Amniotic stem cell (primary cell): ENCODE data around the gene DTNB.
"Not testable (repeated sequence)": the region's sequence is repeated elsewhere in the genome, so short reads cannot be mapped to it uniquely, and the experiment has no call there.

Experiments
- DNase-seq: peaks from one replicate; lab custom pipeline; 2025; lab: John Stamatoyannopoulos, UW

The DTNB gene

GRCh38 chr2:25541378-25541777 lies 132.0 kb downstream of the DTNB start:
- DNase-seq = no peak

- no peak for DNase-seq
Observed at GRCh38 chr2:25539136-25539535, 134.2 kb downstream of the DTNB start.

GRCh38 chr2:25537526-25537925 lies 135.9 kb downstream of the DTNB start:
- no peak for DNase-seq

GRCh38 chr2:25535411-25536289 lies 137.7 kb downstream of the DTNB start:
- DNase-seq = not testable (repeated sequence)

DNA sequence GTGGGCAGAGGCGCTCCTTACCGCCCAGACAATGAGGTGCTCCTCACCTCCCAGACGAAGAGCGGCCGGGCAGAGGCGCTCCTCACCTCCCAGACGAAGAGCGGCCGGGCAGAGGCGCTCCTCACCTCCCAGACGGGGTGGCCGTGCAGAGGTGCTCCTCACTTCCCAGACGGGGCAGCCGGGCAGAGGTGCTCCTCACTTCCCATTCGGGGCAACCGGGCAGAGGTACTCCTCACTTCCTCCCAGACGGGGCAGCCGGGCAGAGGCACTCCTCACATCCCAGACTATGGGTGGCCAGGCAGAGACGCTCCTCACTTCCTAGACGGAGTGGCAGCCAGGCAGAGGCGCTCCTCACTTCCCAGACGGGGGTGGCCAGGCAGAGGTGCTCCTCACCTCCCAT lies 138.4 kb downstream of the DTNB start:
- not testable (repeated sequence) for DNase-seq

DNA sequence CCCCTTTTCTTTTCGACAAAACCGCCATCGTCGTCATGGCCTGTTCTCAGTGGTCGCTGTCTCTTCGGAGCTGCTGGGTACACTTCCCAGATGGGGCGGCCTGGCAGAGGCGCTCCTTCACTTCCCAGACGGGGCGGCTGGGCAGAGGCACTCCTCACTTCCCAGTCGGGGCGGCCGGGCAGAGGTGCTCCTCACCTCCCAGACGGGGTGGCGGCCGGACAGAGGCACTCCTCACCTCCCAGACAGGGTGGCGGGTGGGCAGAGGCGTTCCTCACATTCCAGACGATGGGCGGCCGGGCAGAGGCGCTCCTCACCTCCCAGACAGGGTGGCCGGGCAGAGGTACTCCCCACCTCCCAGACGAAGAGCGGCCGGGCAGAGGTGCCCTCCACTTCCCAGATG lies 138.9 kb downstream of the DTNB start:
- DNase-seq = no peak

- not testable (repeated sequence) for DNase-seq
Observed at GRCh38 chr2:25533771-25534170, 139.6 kb downstream of the DTNB start.

DNA sequence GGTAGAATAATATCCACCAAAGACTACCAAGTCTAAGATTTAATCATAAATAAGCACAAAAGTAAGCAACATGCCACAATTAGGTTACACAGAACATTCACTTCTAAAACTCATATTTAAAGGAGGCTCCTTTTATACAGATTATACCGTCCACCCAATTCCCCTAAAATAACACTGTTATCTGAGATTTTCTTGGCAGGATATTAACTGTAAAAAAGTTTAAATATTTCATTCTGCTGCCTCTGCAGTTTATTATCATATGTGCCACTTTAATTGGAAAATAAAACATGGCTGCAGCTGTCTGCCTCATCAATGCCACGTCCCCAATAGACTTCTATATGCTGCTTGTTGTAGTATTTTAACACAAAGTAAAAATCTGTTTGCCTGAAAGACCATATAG lies 140.9 kb downstream of the DTNB start:
- no peak for DNase-seq

- DNase-seq = no peak
Observed at GRCh38 chr2:25529034-25529433, 144.3 kb downstream of the DTNB start.

DNA sequence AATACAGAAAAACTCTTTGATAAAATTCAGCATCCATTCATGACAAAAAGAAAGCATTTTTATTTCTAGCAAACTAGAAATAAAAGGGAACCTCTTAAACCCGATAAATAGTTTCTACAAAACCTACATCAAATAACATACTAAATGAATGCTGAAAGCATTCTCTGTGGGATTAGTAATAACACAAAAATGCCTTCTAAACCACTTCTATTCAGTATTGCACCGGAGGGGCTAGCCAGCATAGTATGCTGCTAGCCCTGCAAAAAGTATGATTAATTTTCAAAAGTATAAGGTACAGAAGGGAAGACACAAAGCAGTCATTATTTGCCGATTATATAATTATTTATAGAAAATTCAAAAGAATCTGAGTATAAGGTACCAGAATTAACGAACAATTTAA lies 145.2 kb downstream of the DTNB start:
- peak; percentile 47 for DNase-seq

- no peak for DNase-seq
Observed at GRCh38 chr2:25524507-25524906, 148.9 kb downstream of the DTNB start.

- no peak for DNase-seq
Observed at GRCh38 chr2:25523060-25523459, 150.3 kb downstream of the DTNB start.

GRCh38 chr2:25521665-25522387 lies 151.6 kb downstream of the DTNB start:
- DNase-seq = peak; percentile 60

DNA sequence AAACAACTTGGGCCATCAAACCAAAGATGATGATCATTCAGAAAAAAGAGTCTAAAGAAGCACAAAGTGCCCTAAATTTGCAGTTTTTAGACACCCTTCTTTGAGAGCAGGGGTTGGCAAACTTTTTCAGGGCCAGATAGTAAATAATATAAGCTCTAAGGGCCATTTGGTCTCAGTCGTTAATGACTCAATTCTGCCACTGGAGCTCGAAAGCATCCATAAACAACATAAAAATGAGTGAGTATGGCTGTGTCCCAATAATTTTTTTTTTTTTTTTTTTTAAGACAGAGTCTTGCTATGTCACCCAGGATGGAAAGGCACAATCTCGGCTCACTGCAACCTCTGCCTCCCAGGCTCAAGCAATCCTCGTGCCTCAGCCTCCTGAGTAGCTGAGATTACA lies 152.3 kb downstream of the DTNB start:
- no peak for DNase-seq

DNA sequence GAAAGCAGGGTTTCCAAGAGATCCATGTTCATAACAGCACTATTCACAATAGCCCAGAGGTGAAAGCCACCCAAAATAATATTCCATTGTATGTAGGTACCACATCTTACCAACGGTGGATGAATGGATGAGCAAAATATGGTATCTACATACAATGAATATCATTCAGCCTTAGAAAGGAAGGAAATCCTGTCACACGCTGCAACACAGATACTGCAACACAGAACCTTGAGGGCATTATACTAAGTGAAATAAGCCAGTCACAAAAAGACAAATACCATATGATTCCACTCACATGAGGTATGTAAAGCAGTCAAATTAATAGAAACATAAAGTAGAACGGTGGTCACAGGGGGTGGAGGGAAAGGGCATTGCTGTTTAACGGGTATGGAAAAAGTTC lies 155.7 kb downstream of the DTNB start:
- no peak for DNase-seq

GRCh38 chr2:25514043-25514637 lies 159.2 kb downstream of the DTNB start:
- DNase-seq = no peak

DNA sequence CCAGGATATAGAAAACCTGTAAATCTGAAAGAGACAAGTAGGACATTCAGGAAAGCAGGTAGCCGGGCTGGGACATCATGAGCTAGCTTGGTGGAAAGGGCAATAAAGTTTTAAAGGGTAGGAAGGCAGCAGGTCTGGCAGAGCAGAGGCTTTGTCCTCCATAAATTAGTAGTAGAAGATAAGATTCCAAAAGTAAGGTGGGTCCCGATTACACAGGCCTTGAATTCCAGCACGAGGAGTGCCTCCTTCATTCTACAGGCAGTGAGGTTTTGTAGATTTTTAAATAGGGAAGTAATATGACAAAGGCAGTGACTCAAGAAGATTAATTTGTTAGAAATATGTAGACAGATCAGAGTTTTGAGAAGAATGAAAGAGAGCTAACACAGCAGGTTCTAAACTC lies 160.7 kb downstream of the DTNB start:
- no peak for DNase-seq

- DNase-seq = no peak
Observed at GRCh38 chr2:25506226-25506625, 167.2 kb downstream of the DTNB start.

DNA sequence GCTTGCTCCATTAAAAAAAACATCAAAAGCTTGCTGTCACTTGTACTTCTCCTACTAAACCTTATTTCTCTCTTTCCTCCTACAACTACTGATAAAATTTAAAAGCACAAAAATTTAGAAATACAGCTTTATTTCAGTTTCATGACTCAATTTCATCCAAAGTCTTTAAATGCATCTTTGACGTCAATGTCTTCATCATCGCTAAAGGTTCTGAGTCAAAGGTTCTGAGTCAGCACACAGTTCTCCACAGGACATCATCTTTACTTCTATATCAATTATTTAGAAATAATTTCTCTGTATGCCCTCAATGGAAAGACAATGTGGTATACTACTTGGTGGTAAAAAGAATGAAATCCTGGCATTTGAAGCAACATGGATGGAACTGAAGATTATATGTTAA lies 167.8 kb downstream of the DTNB start:
- DNase-seq = no peak

DNA sequence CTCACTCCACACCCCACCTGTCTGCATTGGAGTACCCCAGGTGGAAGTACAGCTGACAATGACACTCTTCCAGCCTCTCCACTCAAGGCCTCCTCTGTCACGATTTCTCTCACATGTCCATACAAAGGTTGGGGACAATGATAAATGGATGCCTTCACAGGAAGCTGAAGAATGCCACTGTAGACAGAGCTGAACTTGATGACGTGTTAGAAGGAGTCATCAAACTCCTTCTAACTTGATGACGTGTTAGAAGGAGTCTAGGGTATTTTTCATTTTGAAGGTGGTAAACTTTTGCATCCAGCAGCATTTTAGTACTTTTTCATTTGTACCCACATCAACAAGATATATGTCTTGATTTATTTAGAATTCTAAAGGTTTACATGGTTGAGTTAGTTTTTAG lies 168.2 kb downstream of the DTNB start:
- DNase-seq = no peak

- DNase-seq = no peak
Observed at GRCh38 chr2:25504266-25504665, 169.1 kb downstream of the DTNB start.

DNA sequence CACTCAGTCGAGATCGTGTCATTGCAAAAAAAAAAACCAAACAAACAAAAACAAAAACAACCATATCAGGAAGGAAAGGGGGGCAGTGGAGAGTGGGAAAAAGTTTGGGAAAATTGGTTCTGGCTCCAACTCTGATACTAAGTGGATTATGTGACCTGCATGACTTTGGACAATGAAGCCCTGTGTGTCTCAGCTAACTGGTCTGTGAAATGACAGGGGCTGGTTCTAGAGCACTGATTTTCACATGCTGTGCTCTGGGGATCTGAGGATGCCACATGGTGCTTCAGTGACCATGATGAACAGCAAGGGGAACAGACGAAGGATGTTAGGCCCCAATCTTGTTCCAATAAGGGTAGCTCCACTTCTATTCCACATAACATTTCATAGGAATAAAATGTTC lies 174.2 kb downstream of the DTNB start:
- DNase-seq = no peak

DNA sequence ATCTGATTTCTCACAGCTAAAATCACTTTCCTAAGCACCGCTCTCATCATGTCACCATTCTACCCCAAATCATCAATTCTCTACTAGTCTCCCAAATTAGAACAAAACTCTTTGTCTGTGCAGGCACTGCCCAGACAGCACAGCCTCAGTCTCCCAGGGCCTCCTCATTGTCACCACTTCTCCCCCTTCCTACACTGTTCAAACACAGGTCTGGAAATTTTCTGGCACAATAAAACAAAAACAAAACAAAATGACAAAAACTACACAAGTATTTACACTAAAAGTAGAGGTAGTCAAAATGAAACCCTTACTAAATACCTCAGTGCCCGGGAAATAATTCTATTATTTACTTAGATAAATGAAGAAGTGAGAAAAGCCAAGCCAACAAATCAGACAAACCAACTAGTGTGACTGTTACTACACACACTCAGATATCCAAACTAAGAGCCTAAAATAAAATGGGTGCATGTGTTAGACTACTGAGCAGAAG lies 175.4 kb downstream of the DTNB start:
- no peak for DNase-seq
